ENCODE data around the gene IL17RD. TPM values are rescaled to one million over a fixed set of nuclear protein-coding genes. Genes with fewer than 3 reads are reported as not detected.

IL17RD gene
- total and polyA plus RNA-seq, 9 of the 15 experiments (the other 6 are each of a cell fraction or from before 2014, with no cell fraction given) = under 0.01 to 0.09 (median 0.04) TPM; not detected in 4

DNA sequence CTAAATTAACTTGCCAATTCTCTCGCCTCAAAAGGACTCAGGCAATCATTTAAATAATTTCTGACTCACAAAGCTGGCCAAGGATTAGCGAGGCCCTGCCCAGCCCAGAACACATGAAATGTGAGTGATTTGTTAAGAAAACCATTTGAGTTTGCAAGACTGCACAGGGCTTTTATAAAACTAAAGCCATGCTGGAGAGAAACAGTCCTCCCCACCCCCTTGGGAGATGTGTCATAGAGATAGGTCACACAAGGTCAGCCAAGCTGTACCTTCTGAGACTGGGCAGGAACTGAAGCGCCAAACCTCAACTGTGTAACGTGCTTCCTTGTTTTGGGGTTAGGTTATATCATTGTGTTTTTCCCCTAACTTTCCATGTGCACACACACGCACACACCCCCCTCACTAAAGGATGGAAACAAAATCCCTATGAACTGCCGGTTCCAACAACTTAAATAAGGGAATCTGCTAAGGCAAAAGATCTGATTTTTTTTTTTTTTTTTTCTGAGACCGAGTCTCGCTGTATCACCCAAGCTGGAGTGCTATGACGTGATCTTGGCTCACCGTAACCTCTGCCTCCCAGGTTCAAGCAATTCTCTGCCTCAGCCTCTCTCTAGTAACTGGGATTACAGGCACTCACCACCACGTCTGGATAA is 96.6 kb downstream of the IL17RD start (continued):
- TF ChIP-seq, protein P1, sequence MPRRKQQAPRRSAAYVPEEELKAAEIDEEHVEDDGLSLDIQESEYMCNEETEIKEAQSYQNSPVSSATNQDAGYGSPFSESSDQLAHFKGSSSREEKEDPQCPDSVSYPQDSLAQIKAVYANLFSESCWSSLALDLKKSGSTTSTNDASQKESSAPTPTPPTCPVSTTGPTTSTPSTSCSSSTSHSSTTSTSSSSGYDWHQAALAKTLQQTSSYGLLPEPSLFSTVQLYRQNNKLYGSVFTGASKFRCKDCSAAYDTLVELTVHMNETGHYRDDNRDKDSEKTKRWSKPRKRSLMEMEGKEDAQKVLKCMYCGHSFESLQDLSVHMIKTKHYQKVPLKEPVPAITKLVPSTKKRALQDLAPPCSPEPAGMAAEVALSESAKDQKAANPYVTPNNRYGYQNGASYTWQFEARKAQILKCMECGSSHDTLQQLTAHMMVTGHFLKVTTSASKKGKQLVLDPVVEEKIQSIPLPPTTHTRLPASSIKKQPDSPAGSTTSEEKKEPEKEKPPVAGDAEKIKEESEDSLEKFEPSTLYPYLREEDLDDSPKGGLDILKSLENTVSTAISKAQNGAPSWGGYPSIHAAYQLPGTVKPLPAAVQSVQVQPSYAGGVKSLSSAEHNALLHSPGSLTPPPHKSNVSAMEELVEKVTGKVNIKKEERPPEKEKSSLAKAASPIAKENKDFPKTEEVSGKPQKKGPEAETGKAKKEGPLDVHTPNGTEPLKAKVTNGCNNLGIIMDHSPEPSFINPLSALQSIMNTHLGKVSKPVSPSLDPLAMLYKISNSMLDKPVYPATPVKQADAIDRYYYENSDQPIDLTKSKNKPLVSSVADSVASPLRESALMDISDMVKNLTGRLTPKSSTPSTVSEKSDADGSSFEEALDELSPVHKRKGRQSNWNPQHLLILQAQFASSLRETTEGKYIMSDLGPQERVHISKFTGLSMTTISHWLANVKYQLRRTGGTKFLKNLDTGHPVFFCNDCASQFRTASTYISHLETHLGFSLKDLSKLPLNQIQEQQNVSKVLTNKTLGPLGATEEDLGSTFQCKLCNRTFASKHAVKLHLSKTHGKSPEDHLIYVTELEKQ (CRISPR knock-in tag; IDR thresholded peaks at IDR 0.05) = no peak
- TF ChIP-seq, protein P2, sequence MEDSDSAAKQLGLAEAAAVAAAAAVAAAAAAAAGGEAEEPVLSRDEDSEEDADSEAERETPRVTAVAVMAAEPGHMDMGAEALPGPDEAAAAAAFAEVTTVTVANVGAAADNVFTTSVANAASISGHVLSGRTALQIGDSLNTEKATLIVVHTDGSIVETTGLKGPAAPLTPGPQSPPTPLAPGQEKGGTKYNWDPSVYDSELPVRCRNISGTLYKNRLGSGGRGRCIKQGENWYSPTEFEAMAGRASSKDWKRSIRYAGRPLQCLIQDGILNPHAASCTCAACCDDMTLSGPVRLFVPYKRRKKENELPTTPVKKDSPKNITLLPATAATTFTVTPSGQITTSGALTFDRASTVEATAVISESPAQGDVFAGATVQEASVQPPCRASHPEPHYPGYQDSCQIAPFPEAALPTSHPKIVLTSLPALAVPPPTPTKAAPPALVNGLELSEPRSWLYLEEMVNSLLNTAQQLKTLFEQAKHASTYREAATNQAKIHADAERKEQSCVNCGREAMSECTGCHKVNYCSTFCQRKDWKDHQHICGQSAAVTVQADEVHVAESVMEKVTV (CRISPR knock-in tag; IDR thresholded peaks at IDR 0.05) = no peak
- TF ChIP-seq ESRRA (IDR thresholded peaks at IDR 0.05; ENCODE audit: borderline replicate concordance, low read depth) (peak; percentile 94), BHLHE40 (IDR thresholded peaks at IDR 0.05; ENCODE audit: low read length) (peak; percentile 26; the same call in 1 of the 2 replicates), ZNF384 (IDR thresholded peaks at IDR 0.05; ENCODE audit: low read depth, low read length) (peak; percentile 55; the same call in 1 of the 2 replicates), NFYB (IDR thresholded peaks at IDR 0.05; ENCODE audit: extremely low read depth, insufficient read length) (no peak), ATF1 (CRISPR knock-in tag; IDR thresholded peaks at IDR 0.05) (no peak), ATF1 (tag; IDR thresholded peaks at IDR 0.05) (peak; percentile 65), MYC (IDR thresholded peaks at IDR 0.05; ENCODE audit: low read depth, low read length) (peak; percentile 40; the same call in 1 of the 2 replicates), MYC (CRISPR knock-in tag; IDR thresholded peaks at IDR 0.05; ENCODE audit: borderline replicate concordance, low read depth) (no peak), ZNF143 (CRISPR knock-in tag; IDR thresholded peaks at IDR 0.05) (no peak), PML (IDR thresholded peaks at IDR 0.05; ENCODE audit: low read length) (no peak), LEF1 (IDR thresholded peaks at IDR 0.05) (peak; percentile 72), BCOR (IDR thresholded peaks at IDR 0.05) (no peak), CTBP1 (IDR thresholded peaks at IDR 0.05; ENCODE audit: borderline replicate concordance) (peak; percentile 35; the same call in 1 of the 2 replicates), NR2C2 (CRISPR knock-in tag; IDR thresholded peaks at IDR 0.05) (no peak), NR2C2 (tag; IDR thresholded peaks at IDR 0.05) (peak; percentile 76), L3MBTL2 (IDR thresholded peaks at IDR 0.05) (peak; percentile 35; the same call in 1 of the 2 replicates)
- TF ChIP-seq, protein P3, sequence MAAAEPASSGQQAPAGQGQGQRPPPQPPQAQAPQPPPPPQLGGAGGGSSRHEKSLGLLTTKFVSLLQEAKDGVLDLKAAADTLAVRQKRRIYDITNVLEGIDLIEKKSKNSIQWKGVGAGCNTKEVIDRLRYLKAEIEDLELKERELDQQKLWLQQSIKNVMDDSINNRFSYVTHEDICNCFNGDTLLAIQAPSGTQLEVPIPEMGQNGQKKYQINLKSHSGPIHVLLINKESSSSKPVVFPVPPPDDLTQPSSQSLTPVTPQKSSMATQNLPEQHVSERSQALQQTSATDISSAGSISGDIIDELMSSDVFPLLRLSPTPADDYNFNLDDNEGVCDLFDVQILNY (CRISPR knock-in tag; IDR thresholded peaks at IDR 0.05) = no peak
- TF ChIP-seq, protein P4, sequence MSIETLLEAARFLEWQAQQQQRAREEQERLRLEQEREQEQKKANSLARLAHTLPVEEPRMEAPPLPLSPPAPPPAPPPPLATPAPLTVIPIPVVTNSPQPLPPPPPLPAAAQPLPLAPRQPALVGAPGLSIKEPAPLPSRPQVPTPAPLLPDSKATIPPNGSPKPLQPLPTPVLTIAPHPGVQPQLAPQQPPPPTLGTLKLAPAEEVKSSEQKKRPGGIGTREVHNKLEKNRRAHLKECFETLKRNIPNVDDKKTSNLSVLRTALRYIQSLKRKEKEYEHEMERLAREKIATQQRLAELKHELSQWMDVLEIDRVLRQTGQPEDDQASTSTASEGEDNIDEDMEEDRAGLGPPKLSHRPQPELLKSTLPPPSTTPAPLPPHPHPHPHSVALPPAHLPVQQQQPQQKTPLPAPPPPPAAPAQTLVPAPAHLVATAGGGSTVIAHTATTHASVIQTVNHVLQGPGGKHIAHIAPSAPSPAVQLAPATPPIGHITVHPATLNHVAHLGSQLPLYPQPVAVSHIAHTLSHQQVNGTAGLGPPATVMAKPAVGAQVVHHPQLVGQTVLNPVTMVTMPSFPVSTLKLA (conservative IDR thresholded peaks at IDR 0.05) = 0 out of 4 replicates have a peak, but pooled peaks of 1 of the 2 experiments have one; percentile 39
- TF ChIP-seq, protein P5, sequence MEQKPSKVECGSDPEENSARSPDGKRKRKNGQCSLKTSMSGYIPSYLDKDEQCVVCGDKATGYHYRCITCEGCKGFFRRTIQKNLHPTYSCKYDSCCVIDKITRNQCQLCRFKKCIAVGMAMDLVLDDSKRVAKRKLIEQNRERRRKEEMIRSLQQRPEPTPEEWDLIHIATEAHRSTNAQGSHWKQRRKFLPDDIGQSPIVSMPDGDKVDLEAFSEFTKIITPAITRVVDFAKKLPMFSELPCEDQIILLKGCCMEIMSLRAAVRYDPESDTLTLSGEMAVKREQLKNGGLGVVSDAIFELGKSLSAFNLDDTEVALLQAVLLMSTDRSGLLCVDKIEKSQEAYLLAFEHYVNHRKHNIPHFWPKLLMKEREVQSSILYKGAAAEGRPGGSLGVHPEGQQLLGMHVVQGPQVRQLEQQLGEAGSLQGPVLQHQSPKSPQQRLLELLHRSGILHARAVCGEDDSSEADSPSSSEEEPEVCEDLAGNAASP (IDR thresholded peaks at IDR 0.05) = 0 out of 2 replicates have a peak, but pooled peaks have one; percentile 41

Data from K562 (cell line).